ENCODE data around the gene CLEC12A.
"Not testable (repeated sequence)": the region's sequence is repeated elsewhere in the genome, so short reads cannot be mapped to it uniquely, and the experiment has no call there.

GRCh38 chr12:9952954-9953729 lies 18.1 kb upstream of the CLEC12A start:
- TF ChIP-seq, protein P1, sequence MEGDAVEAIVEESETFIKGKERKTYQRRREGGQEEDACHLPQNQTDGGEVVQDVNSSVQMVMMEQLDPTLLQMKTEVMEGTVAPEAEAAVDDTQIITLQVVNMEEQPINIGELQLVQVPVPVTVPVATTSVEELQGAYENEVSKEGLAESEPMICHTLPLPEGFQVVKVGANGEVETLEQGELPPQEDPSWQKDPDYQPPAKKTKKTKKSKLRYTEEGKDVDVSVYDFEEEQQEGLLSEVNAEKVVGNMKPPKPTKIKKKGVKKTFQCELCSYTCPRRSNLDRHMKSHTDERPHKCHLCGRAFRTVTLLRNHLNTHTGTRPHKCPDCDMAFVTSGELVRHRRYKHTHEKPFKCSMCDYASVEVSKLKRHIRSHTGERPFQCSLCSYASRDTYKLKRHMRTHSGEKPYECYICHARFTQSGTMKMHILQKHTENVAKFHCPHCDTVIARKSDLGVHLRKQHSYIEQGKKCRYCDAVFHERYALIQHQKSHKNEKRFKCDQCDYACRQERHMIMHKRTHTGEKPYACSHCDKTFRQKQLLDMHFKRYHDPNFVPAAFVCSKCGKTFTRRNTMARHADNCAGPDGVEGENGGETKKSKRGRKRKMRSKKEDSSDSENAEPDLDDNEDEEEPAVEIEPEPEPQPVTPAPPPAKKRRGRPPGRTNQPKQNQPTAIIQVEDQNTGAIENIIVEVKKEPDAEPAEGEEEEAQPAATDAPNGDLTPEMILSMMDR (IDR thresholded peaks at IDR 0.05): not testable (repeated sequence)
- TF ChIP-seq EP300 (IDR thresholded peaks at IDR 0.05): not testable (repeated sequence)
